Measurements from ENCODE around the gene BDNF.

BDNF gene

GRCh38 chr11:27623945-27624523 is 76.2 kb downstream of the BDNF start:
- no peak for DNase-seq

- DNase-seq = no peak
Observed at GRCh38 chr11:27622541-27623300, 77.5 kb downstream of the BDNF start.

- no peak for DNase-seq
Observed at GRCh38 chr11:27621405-27622161, 78.7 kb downstream of the BDNF start.

GRCh38 chr11:27619763-27620335 is 80.4 kb downstream of the BDNF start:
- no peak for DNase-seq

- no peak for DNase-seq
Observed at GRCh38 chr11:27619039-27619574, 81.1 kb downstream of the BDNF start.

- DNase-seq = no peak
Observed at GRCh38 chr11:27618281-27618915, 81.9 kb downstream of the BDNF start.

- DNase-seq = no peak
Observed at GRCh38 chr11:27616711-27617110, 83.5 kb downstream of the BDNF start.

GRCh38 chr11:27615833-27616232 is 84.4 kb downstream of the BDNF start:
- no peak for DNase-seq

GRCh38 chr11:27614092-27614491 is 86.2 kb downstream of the BDNF start:
- no peak for DNase-seq

GRCh38 chr11:27612932-27613880 is 87.0 kb downstream of the BDNF start:
- DNase-seq = no peak

GRCh38 chr11:27611947-27612455 is 88.3 kb downstream of the BDNF start:
- no peak for DNase-seq

- no peak for DNase-seq
Observed at GRCh38 chr11:27611390-27611789, 88.9 kb downstream of the BDNF start.

- DNase-seq = no peak
Observed at GRCh38 chr11:27610946-27611345, 89.3 kb downstream of the BDNF start.

GRCh38 chr11:27610280-27610679 is 90.0 kb downstream of the BDNF start:
- DNase-seq = no peak

GRCh38 chr11:27608951-27609350 is 91.3 kb downstream of the BDNF start:
- no peak for DNase-seq

- no peak for DNase-seq
Observed at GRCh38 chr11:27605422-27605821, 94.8 kb downstream of the BDNF start.
